HepG2 (cell line): ENCODE results near the gene ALB. TPM values are rescaled to one million over a fixed set of nuclear protein-coding genes. Genes with fewer than 3 reads are reported as not detected.

ENCODE experiments used
- ATAC-seq: fragments of 200-7000 bp; cut with Tn5 transposase; 3 replicates; pipeline ENCODE4 v1.9.1; 2020; ENCODE audit warnings: mild to moderate bottlenecking, moderate library complexity
- BruUV-seq: library from RNA; stranded (reverse); fragments of 400-500 nt; replicated peaks from 2 replicates; lab custom pipeline; 2021; lab: Mats Ljungman, UMichigan
- CTCF ChIA-PET: fragments of 300-600 bp; formaldehyde crosslinking; extraction: SDS; loops from one replicate; lab custom pipeline; 2021; ENCODE audit warnings: low total read pairs, inconsistent platforms, low intra/inter-chr PET ratio; lab: Yijun Ruan, JAX
- POLR2A ChIA-PET: fragments of 350-600 bp; sonication (Branson Sonifier 250); formaldehyde crosslinking; loops from one replicate; lab custom pipeline; 2020; ENCODE audit warnings: antibody characterized with exemption, inconsistent platforms; lab: Yijun Ruan, JAX
- DNase-seq: peaks from one replicate; pipeline ENCODE4 v3.0.0-alpha.2; 2015; ENCODE audit warnings: low spot score
- FAIRE-seq: peaks from 3 replicates; lab custom pipeline; 2011; peaks lifted over from hg19 to GRCh38; lab: Jason Lieb, UNC
- H2AFZ ChIP-seq: one replicate; pipeline ENCODE4 v1.6.1; 2011; ENCODE audit warnings: low read length, inconsistent platforms
- H3K27ac ChIP-seq: fragments of 300-600 bp; 3 replicates; pipeline ENCODE4 v1.8.0; 2011; ENCODE audit warnings: mixed run types, mild to moderate bottlenecking, mixed read lengths, low read length, inconsistent platforms; ENCODE audit not compliant: insufficient read depth; ENCODE audit errors: extremely low read length
- H3K27me3 ChIP-seq, 2 experiments: fragments of 200-600 bp in 1 of 2; 2 replicates in 1 of 2; 3 replicates in 1 of 2; pipeline versions ENCODE4 v1.6.0 to v1.8.0; 2011; ENCODE audit warnings: low read length in 2 of 2, mild to moderate bottlenecking in 2 of 2, moderate library complexity in 2 of 2, inconsistent platforms in 1 of 2; ENCODE audit not compliant: insufficient read depth in 2 of 2, control insufficient read depth in 1 of 2
- H3K36me3 ChIP-seq, 2 experiments: fragments of 200-600 bp in 1 of 2; replicated peaks in 1 of 2; 2 replicates in 1 of 2; 3 replicates in 1 of 2; pipeline versions ENCODE4 v1.5.1 to v1.8.0; 2011; ENCODE audit warnings: low read length in 2 of 2, inconsistent platforms in 1 of 2; ENCODE audit not compliant: insufficient read depth in 2 of 2, control insufficient read depth in 1 of 2
- H3K4me1 ChIP-seq: 2 replicates; pipeline ENCODE4 v1.5.1; 2012; ENCODE audit warnings: low read length, inconsistent platforms; ENCODE audit not compliant: insufficient read depth
- H3K4me2 ChIP-seq: 2 replicates; pipeline ENCODE4 v1.6.0; 2011; ENCODE audit warnings: low read depth, low read length, inconsistent platforms
- H3K4me3 ChIP-seq, 3 experiments: fragments of 200-600 bp in 1 of 3; sonication (generic), shearing (Covaris generic) in 1 of 3; replicated peaks in 1 of 3; 2 replicates each; pipeline ENCODE4 v1.5.1; 2011 to 2016; ENCODE audit warnings: low read length in 3 of 3, inconsistent platforms in 2 of 3, low read depth in 2 of 3, mild to moderate bottlenecking in 2 of 3, control low read depth in 1 of 3, mixed read lengths in 1 of 3; ENCODE audit not compliant: insufficient read depth in 1 of 3
- H3K79me2 ChIP-seq: one replicate; pipeline ENCODE4 v1.6.1; 2011; ENCODE audit warnings: low read length, inconsistent platforms; ENCODE audit not compliant: insufficient read depth
- H3K9ac ChIP-seq: 2 replicates; pipeline ENCODE4 v1.6.0; 2011; ENCODE audit warnings: mild to moderate bottlenecking, low read depth, low read length, inconsistent platforms; ENCODE audit not compliant: insufficient read depth
- H3K9me3 ChIP-seq: 2 replicates; pipeline ENCODE4 v1.5.1; 2012; ENCODE audit warnings: mild to moderate bottlenecking, low read length
- H4K20me1 ChIP-seq: 2 replicates; pipeline ENCODE4 v1.6.0; 2011; ENCODE audit warnings: inconsistent platforms, mild to moderate bottlenecking, low read length, moderate library complexity; ENCODE audit not compliant: insufficient read depth
- CREB1 ChIP-seq, 2 experiments: fragments of 450-650 bp in 1 of 2; IDR thresholded peaks; 2 replicates each; pipeline ENCODE4 v1.6.1; 2016 to 2017; ENCODE audit warnings: control low read depth in 1 of 2, mild to moderate bottlenecking in 1 of 2, missing compliant biosample characterization in 1 of 2, missing genetic modification characterization in 1 of 2
- FOXA3 ChIP-seq: IDR thresholded peaks from 2 replicates; pipeline ENCODE4 v1.6.1; 2016; ENCODE audit warnings: missing genetic modification reagents, missing compliant biosample characterization
- KAT8 ChIP-seq: IDR thresholded peaks from 2 replicates; pipeline ENCODE4 v1.6.1; 2016; ENCODE audit warnings: missing genetic modification reagents, missing compliant biosample characterization
- MIER2 ChIP-seq: IDR thresholded peaks from 2 replicates; pipeline ENCODE4 v1.6.1; 2016; ENCODE audit warnings: missing biosample characterization, missing genetic modification reagents
- SOX6 ChIP-seq, 2 experiments: fragments of 450-650 bp in 1 of 2; sonication (generic) in 1 of 2; formaldehyde crosslinking in 1 of 2; IDR thresholded peaks; 2 replicates each; pipeline versions ENCODE4 v1.4.0 to v1.6.1; 2017 to 2020; ENCODE audit warnings: antibody characterized with exemption in 1 of 2, mild to moderate bottlenecking in 1 of 2, missing genetic modification reagents in 1 of 2
- ZKSCAN8 ChIP-seq: IDR thresholded peaks from 2 replicates; pipeline ENCODE4 v1.6.1; 2016; ENCODE audit warnings: borderline replicate concordance, missing genetic modification reagents, missing compliant biosample characterization
- ZNF614 ChIP-seq: IDR thresholded peaks from 2 replicates; pipeline ENCODE4 v1.6.1; 2018; ENCODE audit warnings: missing biosample characterization, missing genetic modification reagents, inconsistent platforms, borderline replicate concordance
- WGBS: methylation state at CpG from one replicate; pipeline ENCODE4 v1.1.6; 2017; ENCODE audit warnings: low lambda C conversion rate; 5-methylcytosine and 5-hydroxymethylcytosine counted together
- in situ Hi-C: cut with HindIII; loops from 2 replicates; pipeline ENCODE4 v1.10.0; 2017; ENCODE audit warnings: low pct_unique_long_range_greater_than_20kb; ENCODE audit not compliant: extremely low pct_ligation_motif_present
- intact Hi-C: fragments of 100-400 bp; cut with micrococcal nuclease; formaldehyde crosslinking; loops from one replicate; pipeline ENCODE4 v1.10.0; 2022; ENCODE audit not compliant: unreplicated experiment
- polyA plus RNA-seq, 8 experiments: library from polyadenylated mRNA; depleted of rRNA in 3 of 8; stranded (reverse) in 7 of 8; unstranded in 1 of 8; fragments of >200 nt; fragmentation: Illumina TruSeq in 4 of 8; extraction: Trizol in 4 of 8; gene quantifications; 2 replicates each; pipeline versions ENCODE4 v1.2.1 to v1.2.3, GENCODE V29; 2011 to 2016; ENCODE audit warnings: low read depth in 4 of 8, missing spikeins in 1 of 8, mixed read lengths in 1 of 8; ENCODE audit not compliant: insufficient read depth in 1 of 8
- total RNA-seq, 5 experiments: library from RNA; depleted of rRNA; stranded (reverse); fragments of >200 nt; fragmentation: Illumina TruSeq; extraction: Trizol; gene quantifications; 2 replicates each; pipeline ENCODE4 v1.2.3, GENCODE V29; 2016; ENCODE audit warnings: low read depth in 1 of 5
- TF ChIP-seq, protein P1 (sequence below): sonication (generic); formaldehyde crosslinking; IDR thresholded peaks from 2 replicates; pipeline ENCODE4 v1.9.0; 2021; ENCODE audit warnings: missing genetic modification reagents, borderline replicate concordance
- TF ChIP-seq, protein P2 (sequence below): sonication (generic); formaldehyde crosslinking; IDR thresholded peaks from 2 replicates; pipeline ENCODE4 v1.4.0; 2020; ENCODE audit warnings: missing genetic modification reagents, mild to moderate bottlenecking, borderline replicate concordance
- TF ChIP-seq, protein P3 (sequence below): sonication (generic); formaldehyde crosslinking; IDR thresholded peaks from 2 replicates; pipeline ENCODE4 v1.4.0; 2020; ENCODE audit warnings: missing genetic modification reagents, borderline replicate concordance
- TF ChIP-seq, protein P4 (sequence below), 2 experiments: sonication (generic) in 1 of 2; formaldehyde crosslinking in 1 of 2; IDR thresholded peaks; 2 replicates each; pipeline versions ENCODE4 v1.4.0 to v1.6.1; 2016 to 2020; ENCODE audit warnings: borderline replicate concordance in 1 of 2, low read depth in 1 of 2, mild to moderate bottlenecking in 1 of 2, missing genetic modification reagents in 1 of 2

The ALB gene
- total and polyA plus RNA-seq, 2 of the 13 experiments (the other 11 are each of a cell fraction or from before 2014, with no cell fraction given) = 22,259 to 22,625 TPM

DNA sequence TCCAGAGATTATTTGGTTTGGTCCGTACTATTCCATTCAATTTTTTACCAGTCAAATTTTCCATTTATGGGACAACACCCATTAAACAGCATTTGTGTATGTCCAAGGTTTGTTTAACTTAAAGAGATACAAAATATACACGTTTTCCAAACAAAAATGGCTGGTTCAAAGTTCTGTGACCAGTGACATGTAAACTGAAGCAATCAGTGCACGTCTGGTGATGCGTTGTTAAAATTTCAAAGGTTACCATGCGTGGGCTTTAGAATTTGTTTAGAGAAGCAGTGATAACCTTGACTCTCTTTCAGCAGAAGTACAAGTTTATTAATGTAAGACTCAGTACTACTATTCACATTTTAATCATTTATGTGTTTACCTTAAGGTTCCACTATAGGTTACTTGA, 25.2 kb upstream of the ALB start:
- H3K79me2 ChIP-seq = peaks cover 8% of the 10 kb centered on the region
- peaks cover 99% of the 10 kb centered on the region for H3K4me1 ChIP-seq
- no TSS peak for BruUV-seq
- FAIRE-seq (peak; percentile 26), DNase-seq (peak; percentile 85), ATAC-seq (peak; percentile 73)
- peak overlapping the region; percentile 71 for H3K27ac ChIP-seq
- POLR2A ChIA-PET = no interaction called here
- H4K20me1 ChIP-seq = no peaks in the 10 kb centered on the region
- H3K27me3 ChIP-seq = no peaks in the 10 kb centered on the region
- H3K4me2 ChIP-seq = peak overlapping the region; percentile 52
- intact Hi-C loops = no loop called here
- H3K36me3 ChIP-seq = no peaks in the 10 kb centered on the region
- H2AFZ ChIP-seq = no peak overlapping the region
- 1% methylated on average over 5 of the region's 5 CpGs for WGBS
- 0 out of 2 replicates have a peak overlapping the region, but pooled peaks have one; percentile 43 for H3K9ac ChIP-seq
- H3K4me3 ChIP-seq = peak overlapping the region in 2 of 3 experiments; percentile 6 to 24; a peak in 1 of 6 replicates
- CTCF ChIA-PET = no interaction called here
- no peaks in the 10 kb centered on the region for H3K9me3 ChIP-seq
- in situ Hi-C loops = no loop called here
- TF ChIP-seq CREB1 (IDR thresholded peaks at IDR 0.05) (peak; percentile 38; the same call in 1 of the 2 replicates), CREB1 (CRISPR knock-in tag; IDR thresholded peaks at IDR 0.05) (peak; percentile 82), ZKSCAN8 (CRISPR knock-in tag) (peak; percentile 77; the same call in 1 of the 2 replicates), ZNF614 (peak; percentile 77), FOXA3 (CRISPR knock-in tag) (peak; percentile 93), KAT8 (CRISPR knock-in tag) (peak; percentile 41; the same call in 1 of the 2 replicates), MIER2 (CRISPR knock-in tag) (0 out of 2 replicates have a peak, but pooled peaks have one; percentile 56), SOX6 (IDR thresholded peaks at IDR 0.05) (no peak), SOX6 (CRISPR knock-in tag; IDR thresholded peaks at IDR 0.05) (peak; percentile 92)
- TF ChIP-seq, protein P1, sequence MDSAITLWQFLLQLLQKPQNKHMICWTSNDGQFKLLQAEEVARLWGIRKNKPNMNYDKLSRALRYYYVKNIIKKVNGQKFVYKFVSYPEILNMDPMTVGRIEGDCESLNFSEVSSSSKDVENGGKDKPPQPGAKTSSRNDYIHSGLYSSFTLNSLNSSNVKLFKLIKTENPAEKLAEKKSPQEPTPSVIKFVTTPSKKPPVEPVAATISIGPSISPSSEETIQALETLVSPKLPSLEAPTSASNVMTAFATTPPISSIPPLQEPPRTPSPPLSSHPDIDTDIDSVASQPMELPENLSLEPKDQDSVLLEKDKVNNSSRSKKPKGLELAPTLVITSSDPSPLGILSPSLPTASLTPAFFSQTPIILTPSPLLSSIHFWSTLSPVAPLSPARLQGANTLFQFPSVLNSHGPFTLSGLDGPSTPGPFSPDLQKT = no peak
- TF ChIP-seq, protein P2, sequence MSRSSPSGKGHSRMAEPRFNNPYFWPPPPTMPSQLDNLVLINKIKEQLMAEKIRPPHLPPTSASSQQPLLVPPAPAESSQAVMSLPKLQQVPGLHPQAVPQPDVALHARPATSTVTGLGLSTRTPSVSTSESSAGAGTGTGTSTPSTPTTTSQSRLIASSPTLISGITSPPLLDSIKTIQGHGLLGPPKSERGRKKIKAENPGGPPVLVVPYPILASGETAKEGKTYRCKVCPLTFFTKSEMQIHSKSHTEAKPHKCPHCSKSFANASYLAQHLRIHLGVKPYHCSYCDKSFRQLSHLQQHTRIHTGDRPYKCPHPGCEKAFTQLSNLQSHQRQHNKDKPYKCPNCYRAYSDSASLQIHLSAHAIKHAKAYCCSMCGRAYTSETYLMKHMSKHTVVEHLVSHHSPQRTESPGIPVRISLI (CRISPR knock-in tag) = peak; percentile 67; the same call in 1 of the 2 replicates
- TF ChIP-seq, protein P3, sequence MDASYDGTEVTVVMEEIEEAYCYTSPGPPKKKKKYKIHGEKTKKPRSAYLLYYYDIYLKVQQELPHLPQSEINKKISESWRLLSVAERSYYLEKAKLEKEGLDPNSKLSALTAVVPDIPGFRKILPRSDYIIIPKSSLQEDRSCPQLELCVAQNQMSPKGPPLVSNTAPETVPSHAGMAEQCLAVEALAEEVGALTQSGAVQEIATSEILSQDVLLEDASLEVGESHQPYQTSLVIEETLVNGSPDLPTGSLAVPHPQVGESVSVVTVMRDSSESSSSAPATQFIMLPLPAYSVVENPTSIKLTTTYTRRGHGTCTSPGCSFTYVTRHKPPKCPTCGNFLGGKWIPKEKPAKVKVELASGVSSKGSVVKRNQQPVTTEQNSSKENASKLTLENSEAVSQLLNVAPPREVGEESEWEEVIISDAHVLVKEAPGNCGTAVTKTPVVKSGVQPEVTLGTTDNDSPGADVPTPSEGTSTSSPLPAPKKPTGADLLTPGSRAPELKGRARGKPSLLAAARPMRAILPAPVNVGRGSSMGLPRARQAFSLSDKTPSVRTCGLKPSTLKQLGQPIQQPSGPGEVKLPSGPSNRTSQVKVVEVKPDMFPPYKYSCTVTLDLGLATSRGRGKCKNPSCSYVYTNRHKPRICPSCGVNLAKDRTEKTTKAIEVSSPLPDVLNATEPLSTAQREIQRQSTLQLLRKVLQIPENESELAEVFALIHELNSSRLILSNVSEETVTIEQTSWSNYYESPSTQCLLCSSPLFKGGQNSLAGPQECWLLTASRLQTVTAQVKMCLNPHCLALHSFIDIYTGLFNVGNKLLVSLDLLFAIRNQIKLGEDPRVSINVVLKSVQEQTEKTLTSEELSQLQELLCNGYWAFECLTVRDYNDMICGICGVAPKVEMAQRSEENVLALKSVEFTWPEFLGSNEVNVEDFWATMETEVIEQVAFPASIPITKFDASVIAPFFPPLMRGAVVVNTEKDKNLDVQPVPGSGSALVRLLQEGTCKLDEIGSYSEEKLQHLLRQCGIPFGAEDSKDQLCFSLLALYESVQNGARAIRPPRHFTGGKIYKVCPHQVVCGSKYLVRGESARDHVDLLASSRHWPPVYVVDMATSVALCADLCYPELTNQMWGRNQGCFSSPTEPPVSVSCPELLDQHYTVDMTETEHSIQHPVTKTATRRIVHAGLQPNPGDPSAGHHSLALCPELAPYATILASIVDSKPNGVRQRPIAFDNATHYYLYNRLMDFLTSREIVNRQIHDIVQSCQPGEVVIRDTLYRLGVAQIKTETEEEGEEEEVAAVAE = 0 out of 2 replicates have a peak, but pooled peaks have one; percentile 25
- TF ChIP-seq, protein P4, sequence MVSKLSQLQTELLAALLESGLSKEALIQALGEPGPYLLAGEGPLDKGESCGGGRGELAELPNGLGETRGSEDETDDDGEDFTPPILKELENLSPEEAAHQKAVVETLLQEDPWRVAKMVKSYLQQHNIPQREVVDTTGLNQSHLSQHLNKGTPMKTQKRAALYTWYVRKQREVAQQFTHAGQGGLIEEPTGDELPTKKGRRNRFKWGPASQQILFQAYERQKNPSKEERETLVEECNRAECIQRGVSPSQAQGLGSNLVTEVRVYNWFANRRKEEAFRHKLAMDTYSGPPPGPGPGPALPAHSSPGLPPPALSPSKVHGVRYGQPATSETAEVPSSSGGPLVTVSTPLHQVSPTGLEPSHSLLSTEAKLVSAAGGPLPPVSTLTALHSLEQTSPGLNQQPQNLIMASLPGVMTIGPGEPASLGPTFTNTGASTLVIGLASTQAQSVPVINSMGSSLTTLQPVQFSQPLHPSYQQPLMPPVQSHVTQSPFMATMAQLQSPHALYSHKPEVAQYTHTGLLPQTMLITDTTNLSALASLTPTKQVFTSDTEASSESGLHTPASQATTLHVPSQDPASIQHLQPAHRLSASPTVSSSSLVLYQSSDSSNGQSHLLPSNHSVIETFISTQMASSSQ (IDR thresholded peaks at IDR 0.05; ENCODE audit: low read depth) = peak; percentile 87
- TF ChIP-seq, protein P4 (CRISPR knock-in tag; IDR thresholded peaks at IDR 0.05; ENCODE audit: borderline replicate concordance) = peak; percentile 93
